ENCODE results near the gene NRBP1. TPM values are rescaled to one million over a fixed set of nuclear protein-coding genes. Genes with fewer than 3 reads are reported as not detected.

NRBP1 gene
- total and polyA plus RNA-seq, 9 of the 15 experiments (the other 6 are each of a cell fraction or from before 2014, with no cell fraction given) = 2.9 to 84.5 (median 36.9) TPM

- TF ChIP-seq ZEB2 (IDR thresholded peaks at IDR 0.05) (peak; percentile 85), GATAD2B (IDR thresholded peaks at IDR 0.05; ENCODE audit: borderline replicate concordance) (no peak), SRSF1 (IDR thresholded peaks at IDR 0.05; ENCODE audit: low read depth, low read length) (no peak), MYBL2 (IDR thresholded peaks at IDR 0.05; ENCODE audit: low read depth) (no peak), MYBL2 (CRISPR knock-in tag; IDR thresholded peaks at IDR 0.05; ENCODE audit: borderline replicate concordance) (no peak), ATF3 (IDR thresholded peaks at IDR 0.05) (peak; percentile 58; the same call in 1 of the 2 replicates), ATF3 (CRISPR knock-in tag; conservative IDR thresholded peaks at IDR 0.05) (0 out of 2 replicates have a peak, but pooled peaks have one; percentile 9), RFX1 (IDR thresholded peaks at IDR 0.05) (peak; percentile 98), ILF3 (IDR thresholded peaks at IDR 0.05; ENCODE audit: borderline replicate concordance) (no peak), BRF1 (IDR thresholded peaks at IDR 0.05; ENCODE audit: borderline replicate concordance, extremely low read depth, insufficient read length) (no peak), FOXM1 (IDR thresholded peaks at IDR 0.05; ENCODE audit: low read depth) (no peak), FOXM1 (CRISPR knock-in tag; IDR thresholded peaks at IDR 0.05; ENCODE audit: low read depth) (peak; percentile 35; the same call in 1 of the 2 replicates), ZNF224 (CRISPR knock-in tag; IDR thresholded peaks at IDR 0.05) (no peak), ZNF609 (CRISPR knock-in tag; IDR thresholded peaks at IDR 0.05; ENCODE audit: borderline replicate concordance) (peak; percentile 54; the same call in 1 of the 2 replicates), U2AF1 (optimal IDR thresholded peaks at IDR 0.05; ENCODE audit: low read depth, low read length) (no peak), CEBPG (CRISPR knock-in tag; IDR thresholded peaks at IDR 0.05) (no peak), CEBPG (tag; conservative IDR thresholded peaks at IDR 0.05 in 1 of 2, IDR thresholded peaks at IDR 0.05 in 1 of 2) (no peak), THRAP3 (IDR thresholded peaks at IDR 0.05; ENCODE audit: borderline replicate concordance) (no peak), CLOCK (CRISPR knock-in tag; IDR thresholded peaks at IDR 0.05; ENCODE audit: borderline replicate concordance) (no peak)
Observed at GRCh38 chr2:27489498-27490397, 61.3 kb downstream of the NRBP1 start, which contains the start of gene IFT172 (continued).

Data from K562 (cell line).